ENCODE measurements around the gene GNGT1. TPM values are rescaled to one million over a fixed set of nuclear protein-coding genes. Genes with fewer than 3 reads are reported as not detected.
"Not testable (repeated sequence)": the region's sequence is repeated elsewhere in the genome, so short reads cannot be mapped to it uniquely, and the experiment has no call there.

Gene GNGT1
- total RNA-seq, 1 donor from 2014 or later, result not detected

- H3K9ac ChIP-seq, result no peak overlapping the region
- no peaks in the 10 kb centered on the region for H3F3A ChIP-seq (ENCODE audit: low read depth)
- Mint-ChIP-seq H3K27me3 (ENCODE audit: insufficient read depth, low read depth) (no peaks in the 10 kb centered on the region), H3K36me3 (no peaks in the 10 kb centered on the region), H3K27ac (no peak overlapping the region), H3K4me1 (peaks cover 10% of the 10 kb centered on the region), H3K9me3 (no peaks in the 10 kb centered on the region), H3K4me3 (no peak overlapping the region)
- H3K4me3 ChIP-seq, result no peak overlapping the region
- H3K36me3 ChIP-seq, result no peaks in the 10 kb centered on the region
- H3K9me3 ChIP-seq (ENCODE audit: low read depth), result no peaks in the 10 kb centered on the region
- H3K27me3 ChIP-seq, result no peaks in the 10 kb centered on the region
- no peaks in the 10 kb centered on the region for H3K79me2 ChIP-seq (ENCODE audit: low read depth)
- TF ChIP-seq EZH2phosphoT487 (IDR thresholded peaks at IDR 0.05), result no peak
- no peak for TF ChIP-seq EZH2 (IDR thresholded peaks at IDR 0.05)
- TF ChIP-seq CTCF (IDR thresholded peaks at IDR 0.05), result no peak
- no peaks in the 10 kb centered on the region for H4K20me1 ChIP-seq (ENCODE audit: low read depth)
- no peak overlapping the region for H3K27ac ChIP-seq
- no peaks in the 10 kb centered on the region for H3K4me1 ChIP-seq
- no peak overlapping the region for H3K4me2 ChIP-seq
- DNase-seq (ENCODE audit: low spot score), result no peak
- no peak overlapping the region for H2AFZ ChIP-seq (replicated peaks)
These were observed 6.8 kb downstream of the GNGT1 start for GRCh38 chr7:93913197-93913596.

GRCh38 chr7:93914581-93915066, 8.3 kb downstream of the GNGT1 start:
- no peak overlapping the region for H2AFZ ChIP-seq (replicated peaks)
- H3K4me3 Mint-ChIP-seq, result no peak overlapping the region
- peaks cover 10% of the 10 kb centered on the region for H3K4me1 Mint-ChIP-seq
- H4K20me1 ChIP-seq (ENCODE audit: low read depth), result no peaks in the 10 kb centered on the region
- no peak for TF ChIP-seq EZH2phosphoT487 (IDR thresholded peaks at IDR 0.05)
- no peak for TF ChIP-seq CTCF (IDR thresholded peaks at IDR 0.05)
- no peak for TF ChIP-seq EZH2 (IDR thresholded peaks at IDR 0.05)
- no peaks in the 10 kb centered on the region for H3K79me2 ChIP-seq (ENCODE audit: low read depth)
- no peak overlapping the region for H3K4me2 ChIP-seq
- no peaks in the 10 kb centered on the region for H3K27me3 ChIP-seq
- H3K9ac ChIP-seq, result no peak overlapping the region
- no peak overlapping the region for H3K27ac ChIP-seq
- H3K27me3 Mint-ChIP-seq (ENCODE audit: insufficient read depth, low read depth), result no peaks in the 10 kb centered on the region
- no peaks in the 10 kb centered on the region for H3K4me1 ChIP-seq
- no peak overlapping the region for H3K4me3 ChIP-seq
- H3F3A ChIP-seq (ENCODE audit: low read depth), result no peaks in the 10 kb centered on the region
- no peaks in the 10 kb centered on the region for H3K9me3 Mint-ChIP-seq
- no peaks in the 10 kb centered on the region for H3K36me3 Mint-ChIP-seq
- H3K27ac Mint-ChIP-seq, result no peak overlapping the region
- H3K36me3 ChIP-seq, result no peaks in the 10 kb centered on the region
- DNase-seq (ENCODE audit: low spot score), result no peak
- no peaks in the 10 kb centered on the region for H3K9me3 ChIP-seq (ENCODE audit: low read depth)

GRCh38 chr7:93915206-93915842, 9.0 kb downstream of the GNGT1 start:
- H4K20me1 ChIP-seq (ENCODE audit: low read depth); DNase-seq (ENCODE audit: low spot score); H3K79me2 ChIP-seq (ENCODE audit: low read depth); H3K36me3 Mint-ChIP-seq; H3K4me3 Mint-ChIP-seq; H3K36me3 ChIP-seq; H3K4me1 Mint-ChIP-seq; H3K4me2 ChIP-seq; H3K27me3 Mint-ChIP-seq (ENCODE audit: insufficient read depth, low read depth); H3K27me3 ChIP-seq; H3K27ac ChIP-seq; H3K9me3 Mint-ChIP-seq; H3F3A ChIP-seq (ENCODE audit: low read depth); H2AFZ ChIP-seq (replicated peaks); H3K9me3 ChIP-seq (ENCODE audit: low read depth); H3K4me1 ChIP-seq; H3K27ac Mint-ChIP-seq; H3K4me3 ChIP-seq; H3K9ac ChIP-seq: not testable (repeated sequence)

GRCh38 chr7:93915888-93916287, 9.5 kb downstream of the GNGT1 start:
- not testable (repeated sequence) for H3K4me3 Mint-ChIP-seq

GRCh38 chr7:93916315-93916714, 9.9 kb downstream of the GNGT1 start:
- H3K36me3 Mint-ChIP-seq; H3K27ac ChIP-seq; H3K36me3 ChIP-seq; H3K4me3 Mint-ChIP-seq; H3K4me2 ChIP-seq; H3K9ac ChIP-seq; H3K79me2 ChIP-seq (ENCODE audit: low read depth); H3K27me3 ChIP-seq; DNase-seq (ENCODE audit: low spot score); H2AFZ ChIP-seq (replicated peaks); H3F3A ChIP-seq (ENCODE audit: low read depth); H3K4me3 ChIP-seq; H3K27me3 Mint-ChIP-seq (ENCODE audit: insufficient read depth, low read depth); H3K9me3 ChIP-seq (ENCODE audit: low read depth); H3K27ac Mint-ChIP-seq; H3K9me3 Mint-ChIP-seq; H4K20me1 ChIP-seq (ENCODE audit: low read depth): not testable (repeated sequence)
- peaks cover 12% of the 10 kb centered on the region for H3K4me1 Mint-ChIP-seq
- peaks cover 11% of the 10 kb centered on the region for H3K4me1 ChIP-seq

More at GRCh38 chr7:93915888-93916287, 9.5 kb downstream of the GNGT1 start:
- DNase-seq (ENCODE audit: low spot score); H3K9me3 ChIP-seq (ENCODE audit: low read depth); H3K4me1 ChIP-seq; H3K36me3 ChIP-seq; H3F3A ChIP-seq (ENCODE audit: low read depth); H3K27ac Mint-ChIP-seq; H3K9ac ChIP-seq; H2AFZ ChIP-seq (replicated peaks); H3K27me3 Mint-ChIP-seq (ENCODE audit: insufficient read depth, low read depth); H3K4me2 ChIP-seq; H3K27me3 ChIP-seq; H3K4me1 Mint-ChIP-seq; H3K27ac ChIP-seq; H3K36me3 Mint-ChIP-seq; H3K4me3 ChIP-seq; H3K79me2 ChIP-seq (ENCODE audit: low read depth); H3K9me3 Mint-ChIP-seq; H4K20me1 ChIP-seq (ENCODE audit: low read depth): not testable (repeated sequence)

All from neural progenitor cell (in vitro differentiated cells).